Neural crest cell (in vitro differentiated cells): ENCODE results near the gene MEP1A. TPM values are rescaled to one million over a fixed set of nuclear protein-coding genes. Genes with fewer than 3 reads are reported as not detected.

Experiments
- DNase-seq: peaks from one replicate; pipeline ENCODE4 v3.0.0; 2021; ENCODE audit warnings: low read depth, mixed read lengths, low spot score
- H3K27ac Mint-ChIP-seq: one replicate; pipeline ENCODE4 v1.8.0; 2021; ENCODE audit warnings: mild to moderate bottlenecking, mixed read lengths; ENCODE audit not compliant: unreplicated experiment
- H3K27me3 Mint-ChIP-seq: 2 replicates; pipeline ENCODE4 v1.8.0; 2021; ENCODE audit warnings: low read depth, mild to moderate bottlenecking, mixed read lengths
- H3K36me3 Mint-ChIP-seq: 2 replicates; pipeline ENCODE4 v1.8.0; 2021; ENCODE audit warnings: low read depth, mild to moderate bottlenecking, mixed read lengths
- H3K4me1 Mint-ChIP-seq: 2 replicates; pipeline ENCODE4 v1.8.0; 2021; ENCODE audit warnings: mixed read lengths
- H3K4me3 Mint-ChIP-seq: one replicate; pipeline ENCODE4 v1.8.0; 2021; ENCODE audit warnings: mild to moderate bottlenecking, mixed read lengths
- H3K9me3 Mint-ChIP-seq: 2 replicates; pipeline ENCODE4 v1.8.0; 2021; ENCODE audit warnings: mixed read lengths
- total RNA-seq: library from RNA; stranded (reverse); gene quantifications from 2 replicates; pipeline ENCODE4 v1.2.1, GENCODE V29; 2021
- TF ChIP-seq, protein P1 (sequence below): fragments of 200-600 bp; sonication (generic); conservative IDR thresholded peaks from 2 replicates; pipeline ENCODE4 v1.5.0; 2021; ENCODE audit warnings: antibody characterized with exemption, mild to moderate bottlenecking

MEP1A gene
- total RNA-seq, 1 donor from 2014 or later, result not detected

DNA sequence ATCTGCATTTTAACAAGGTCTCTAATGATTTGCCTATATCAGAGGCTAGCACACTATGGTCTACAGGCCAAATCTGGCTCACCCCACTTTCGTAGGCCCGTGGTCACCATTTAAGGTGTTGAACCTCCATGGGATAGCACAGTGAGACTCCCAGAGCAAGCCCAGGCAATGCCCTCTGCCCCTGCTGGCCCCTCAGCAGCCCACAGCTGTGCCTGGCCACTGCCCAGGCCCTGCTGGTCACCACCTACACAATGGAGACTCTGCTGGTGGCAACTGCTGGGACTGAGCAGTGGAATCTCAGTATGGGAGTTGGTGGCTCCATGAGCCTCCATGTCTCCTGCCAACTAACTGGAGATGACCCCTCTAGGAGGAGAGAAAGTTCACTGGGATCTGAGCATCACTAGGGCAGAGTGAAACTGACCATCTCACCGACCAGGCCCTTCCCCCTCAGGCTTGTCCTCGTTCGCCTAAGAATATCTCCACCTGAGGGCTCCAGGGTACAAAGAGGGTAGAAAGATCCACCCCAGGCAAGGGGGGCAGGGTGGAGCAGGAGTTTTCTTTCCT lies 44.2 kb upstream of the MEP1A start:
- no peak overlapping the region for H3K4me3 Mint-ChIP-seq
- peaks cover 8% of the 10 kb centered on the region for H3K27me3 Mint-ChIP-seq
- H3K36me3 Mint-ChIP-seq, result no peaks in the 10 kb centered on the region
- H3K4me1 Mint-ChIP-seq, result no peaks in the 10 kb centered on the region
- TF ChIP-seq, protein P1, sequence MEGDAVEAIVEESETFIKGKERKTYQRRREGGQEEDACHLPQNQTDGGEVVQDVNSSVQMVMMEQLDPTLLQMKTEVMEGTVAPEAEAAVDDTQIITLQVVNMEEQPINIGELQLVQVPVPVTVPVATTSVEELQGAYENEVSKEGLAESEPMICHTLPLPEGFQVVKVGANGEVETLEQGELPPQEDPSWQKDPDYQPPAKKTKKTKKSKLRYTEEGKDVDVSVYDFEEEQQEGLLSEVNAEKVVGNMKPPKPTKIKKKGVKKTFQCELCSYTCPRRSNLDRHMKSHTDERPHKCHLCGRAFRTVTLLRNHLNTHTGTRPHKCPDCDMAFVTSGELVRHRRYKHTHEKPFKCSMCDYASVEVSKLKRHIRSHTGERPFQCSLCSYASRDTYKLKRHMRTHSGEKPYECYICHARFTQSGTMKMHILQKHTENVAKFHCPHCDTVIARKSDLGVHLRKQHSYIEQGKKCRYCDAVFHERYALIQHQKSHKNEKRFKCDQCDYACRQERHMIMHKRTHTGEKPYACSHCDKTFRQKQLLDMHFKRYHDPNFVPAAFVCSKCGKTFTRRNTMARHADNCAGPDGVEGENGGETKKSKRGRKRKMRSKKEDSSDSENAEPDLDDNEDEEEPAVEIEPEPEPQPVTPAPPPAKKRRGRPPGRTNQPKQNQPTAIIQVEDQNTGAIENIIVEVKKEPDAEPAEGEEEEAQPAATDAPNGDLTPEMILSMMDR, result no peak
- no peak overlapping the region for H3K27ac Mint-ChIP-seq
- DNase-seq, result no peak
- H3K9me3 Mint-ChIP-seq, result no peaks in the 10 kb centered on the region

DNA sequence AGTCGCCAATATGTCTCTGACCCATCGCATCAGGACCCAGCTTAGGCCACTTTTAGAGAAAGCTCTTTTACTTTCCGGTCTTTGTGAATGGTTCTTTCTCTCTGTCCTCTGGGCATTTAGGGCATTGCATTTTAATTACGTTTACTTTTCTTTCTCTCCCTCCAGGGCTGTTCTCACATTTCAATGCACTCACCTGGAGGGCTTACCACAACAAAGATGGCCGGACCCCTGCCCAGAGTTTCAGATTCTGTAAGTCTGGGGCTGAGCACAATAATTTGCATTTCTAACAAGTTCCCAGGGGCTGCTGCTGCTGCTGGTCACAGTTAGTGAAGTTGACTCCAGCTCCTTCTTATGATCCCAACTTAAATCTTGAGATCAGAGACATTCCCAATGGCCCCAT lies 43.5 kb upstream of the MEP1A start:
- peaks cover 8% of the 10 kb centered on the region for H3K27me3 Mint-ChIP-seq
- H3K9me3 Mint-ChIP-seq, result no peaks in the 10 kb centered on the region
- no peak for DNase-seq
- TF ChIP-seq, protein P1, result no peak
- H3K27ac Mint-ChIP-seq, result no peak overlapping the region
- H3K4me3 Mint-ChIP-seq, result no peak overlapping the region
- H3K36me3 Mint-ChIP-seq, result no peaks in the 10 kb centered on the region
- no peaks in the 10 kb centered on the region for H3K4me1 Mint-ChIP-seq

DNA sequence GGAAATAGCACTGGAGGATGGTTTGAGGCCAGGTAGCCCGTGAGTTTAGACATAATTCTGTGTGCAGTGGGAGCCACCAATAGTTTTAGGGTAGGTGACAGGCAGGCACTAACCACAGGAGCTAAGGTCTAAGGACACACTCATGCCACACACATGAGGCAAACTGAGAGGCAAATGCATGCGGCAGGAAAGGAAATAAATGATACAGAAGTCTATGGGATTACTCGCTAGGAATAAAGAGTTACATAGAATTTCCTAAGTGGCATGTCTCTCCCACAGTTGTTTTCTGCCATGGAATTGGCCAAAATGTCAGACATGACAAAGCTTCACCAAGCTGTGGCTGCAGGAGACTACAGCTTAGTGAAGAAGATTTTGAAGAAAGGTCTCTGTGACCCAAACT lies 41.5 kb upstream of the MEP1A start:
- H3K27ac Mint-ChIP-seq, result no peak overlapping the region
- no peaks in the 10 kb centered on the region for H3K9me3 Mint-ChIP-seq
- no peaks in the 10 kb centered on the region for H3K4me1 Mint-ChIP-seq
- DNase-seq, result no peak
- TF ChIP-seq, protein P1, result no peak
- no peaks in the 10 kb centered on the region for H3K27me3 Mint-ChIP-seq
- H3K36me3 Mint-ChIP-seq, result no peaks in the 10 kb centered on the region
- H3K4me3 Mint-ChIP-seq, result no peak overlapping the region

DNA sequence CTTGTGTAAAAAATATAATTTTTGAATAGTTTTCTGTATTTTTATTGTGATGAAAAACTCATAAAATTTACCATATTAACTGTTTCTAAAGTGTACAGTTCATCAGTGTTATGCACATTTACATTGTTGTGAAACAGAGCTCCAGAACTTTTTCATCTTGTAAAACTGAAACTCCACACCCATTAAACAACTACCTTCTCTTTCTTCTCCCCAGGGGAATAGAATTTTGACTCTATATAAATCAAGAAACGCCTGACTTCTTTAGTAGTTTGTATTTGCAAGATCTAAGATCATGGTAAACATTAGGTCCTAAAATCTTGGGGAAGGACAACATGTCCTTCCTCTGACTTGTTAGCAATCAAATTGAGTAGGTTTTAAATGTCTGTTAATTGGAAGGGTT lies 37.3 kb upstream of the MEP1A start:
- TF ChIP-seq, protein P1, result no peak
- Mint-ChIP-seq H3K9me3 (no peaks in the 10 kb centered on the region), H3K4me1 (no peaks in the 10 kb centered on the region), H3K27me3 (no peaks in the 10 kb centered on the region), H3K4me3 (no peak overlapping the region), H3K36me3 (no peaks in the 10 kb centered on the region), H3K27ac (no peak overlapping the region)
- no peak for DNase-seq

DNA sequence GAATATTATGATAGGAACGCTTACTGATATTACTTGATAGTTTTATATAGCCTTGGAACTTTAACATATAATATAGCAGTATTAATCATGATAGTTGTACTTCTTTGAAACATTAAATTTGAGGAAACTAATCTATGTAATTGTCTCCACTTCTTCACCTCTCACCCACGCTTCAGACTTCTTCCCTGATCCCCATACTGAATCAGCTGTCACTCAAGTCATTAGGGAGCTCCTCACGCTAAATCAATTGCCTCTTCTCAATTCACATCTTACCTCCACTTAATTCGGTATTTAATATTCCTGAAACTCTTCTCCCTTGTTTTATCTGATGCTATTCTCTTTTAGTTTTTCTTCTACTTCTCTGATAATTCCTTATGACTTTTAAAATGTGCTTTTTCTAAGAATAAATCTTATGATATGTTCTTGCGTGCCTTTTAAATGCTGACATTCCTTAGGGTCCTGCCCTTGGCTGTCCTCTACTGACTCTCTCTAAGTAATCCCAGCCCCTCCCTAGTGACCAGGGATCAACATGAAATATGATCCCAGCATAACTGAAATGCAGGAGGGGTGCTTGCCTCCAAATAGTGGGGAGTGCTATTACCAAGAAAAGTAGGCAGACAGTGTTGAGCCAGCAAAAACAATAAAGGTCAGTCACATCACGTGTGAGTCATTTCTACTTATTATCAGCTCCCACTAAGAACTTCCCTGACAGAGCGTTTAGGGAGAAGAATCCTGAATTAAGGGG lies 36.5 kb upstream of the MEP1A start:
- no peak overlapping the region for H3K4me3 Mint-ChIP-seq
- H3K27ac Mint-ChIP-seq, result no peak overlapping the region
- H3K4me1 Mint-ChIP-seq, result no peaks in the 10 kb centered on the region
- no peaks in the 10 kb centered on the region for H3K9me3 Mint-ChIP-seq
- TF ChIP-seq, protein P1, result no peak
- no peak for DNase-seq
- H3K36me3 Mint-ChIP-seq, result no peaks in the 10 kb centered on the region
- no peaks in the 10 kb centered on the region for H3K27me3 Mint-ChIP-seq
